Mucosa of rectum (tissue), 2 donors: ENCODE data around the gene PLXNC1.
A peak's percentile ranks its signal among the peaks of the same experiment; 100 is the strongest.

Experiments used
- H3K27ac ChIP-seq, 2 donors: one replicate each; pipeline ENCODE4 v1.7.0; 2013; ENCODE audit warnings: inconsistent platforms in 2 of 2, low read depth in 2 of 2, low read length in 2 of 2
- H3K27me3 ChIP-seq, 2 donors: one replicate each; pipeline ENCODE4 v1.7.0; 2013; ENCODE audit warnings: low read length in 2 of 2; ENCODE audit not compliant: control insufficient read depth in 2 of 2, insufficient read depth in 2 of 2
- H3K36me3 ChIP-seq, 2 donors: one replicate each; pipeline ENCODE4 v1.7.0; 2013; ENCODE audit warnings: low read length in 2 of 2; ENCODE audit not compliant: control insufficient read depth in 2 of 2, insufficient read depth in 2 of 2
- H3K4me1 ChIP-seq, 2 donors: one replicate each; pipeline ENCODE4 v1.7.0; 2013; ENCODE audit warnings: low read length in 2 of 2, mild to moderate bottlenecking in 1 of 2; ENCODE audit not compliant: control insufficient read depth in 2 of 2, insufficient read depth in 2 of 2
- H3K4me3 ChIP-seq, 2 donors: one replicate each; pipeline ENCODE4 v1.7.0; 2013; ENCODE audit warnings: low read length in 2 of 2
- H3K9ac ChIP-seq, 2 donors: one replicate each; pipeline ENCODE4 v1.7.0; 2013; ENCODE audit warnings: low read length in 2 of 2, low read depth in 1 of 2, mild to moderate bottlenecking in 1 of 2
- H3K9me3 ChIP-seq, 2 donors: one replicate each; pipeline ENCODE4 v1.7.0; 2013; ENCODE audit warnings: low read length in 2 of 2; ENCODE audit not compliant: control insufficient read depth in 2 of 2
- donor health status: healthy.
- donor health status: Normal muscosa, but diverticular disease.

The PLXNC1 gene

GRCh38 chr12:94202245-94203180, 54.1 kb downstream of the PLXNC1 start:
- no peaks in the 10 kb centered on the region for H3K4me1 ChIP-seq
- no peak overlapping the region for H3K9ac ChIP-seq
- no peaks in the 10 kb centered on the region for H3K36me3 ChIP-seq
- H3K27ac ChIP-seq, result no peak overlapping the region
- H3K9me3 ChIP-seq, result no peaks in the 10 kb centered on the region
- no peak overlapping the region for H3K4me3 ChIP-seq
- no peaks in the 10 kb centered on the region for H3K27me3 ChIP-seq

DNA sequence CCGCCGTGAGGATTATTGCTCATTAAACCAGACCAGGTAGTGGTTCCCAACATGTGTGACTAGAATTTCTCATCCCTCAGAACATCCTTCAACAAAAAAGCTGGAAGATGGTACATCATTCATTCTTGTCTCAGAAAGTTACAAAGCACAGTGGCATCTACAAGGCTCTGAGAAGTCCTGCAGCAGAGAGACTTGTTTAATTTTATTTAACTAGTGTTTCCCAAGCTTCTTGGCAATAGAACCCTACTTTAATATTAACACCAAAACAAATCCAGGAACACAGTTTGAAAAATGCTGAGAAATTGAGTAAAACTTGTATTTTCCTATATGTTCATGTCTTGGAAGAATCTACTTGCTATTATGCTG, 54.8 kb downstream of the PLXNC1 start:
- H3K9me3 ChIP-seq, result no peaks in the 10 kb centered on the region
- H3K27me3 ChIP-seq, result no peaks in the 10 kb centered on the region
- H3K4me1 ChIP-seq, result no peaks in the 10 kb centered on the region
- no peak overlapping the region for H3K4me3 ChIP-seq
- no peak overlapping the region for H3K27ac ChIP-seq
- no peaks in the 10 kb centered on the region for H3K36me3 ChIP-seq
- no peak overlapping the region for H3K9ac ChIP-seq

GRCh38 chr12:94203796-94204195, 55.4 kb downstream of the PLXNC1 start:
- no peak overlapping the region for H3K4me3 ChIP-seq
- no peaks in the 10 kb centered on the region for H3K27me3 ChIP-seq
- H3K4me1 ChIP-seq, result no peaks in the 10 kb centered on the region
- H3K36me3 ChIP-seq, result no peaks in the 10 kb centered on the region
- no peak overlapping the region for H3K27ac ChIP-seq
- no peak overlapping the region for H3K9ac ChIP-seq
- no peaks in the 10 kb centered on the region for H3K9me3 ChIP-seq

GRCh38 chr12:94204499-94205247, 56.3 kb downstream of the PLXNC1 start:
- Histone ChIP-seq H3K27ac (no peak overlapping the region), H3K4me3 (no peak overlapping the region), H3K4me1 (no peaks in the 10 kb centered on the region), H3K9ac (no peak overlapping the region), H3K36me3 (no peaks in the 10 kb centered on the region), H3K9me3 (no peaks in the 10 kb centered on the region), H3K27me3 (no peaks in the 10 kb centered on the region)

DNA sequence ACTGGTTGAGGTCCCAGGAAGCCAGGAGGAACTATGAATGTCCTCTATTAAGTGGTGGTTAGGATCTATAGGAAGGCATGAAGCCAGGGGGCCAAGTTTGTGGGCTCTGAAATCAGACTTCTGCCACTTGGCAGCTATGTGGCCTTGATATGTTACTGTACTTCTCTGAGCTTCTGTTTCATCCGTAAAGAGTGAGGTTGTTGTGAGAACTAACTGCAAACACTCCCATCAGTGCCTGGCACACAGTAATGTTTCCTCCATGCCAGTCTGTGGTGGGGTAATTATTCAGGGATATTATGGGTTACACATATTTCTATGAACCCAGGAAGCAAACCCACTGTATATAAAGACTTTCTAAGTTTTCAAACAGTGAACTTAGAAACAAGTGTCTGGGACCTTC, 57.4 kb downstream of the PLXNC1 start:
- Histone ChIP-seq H3K4me1 (no peaks in the 10 kb centered on the region), H3K9me3 (no peaks in the 10 kb centered on the region), H3K27ac (peak overlapping the region; percentile 46), H3K27me3 (no peaks in the 10 kb centered on the region), H3K4me3 (no peak overlapping the region), H3K36me3 (no peaks in the 10 kb centered on the region), H3K9ac (no peak overlapping the region)

GRCh38 chr12:94206886-94207285, 58.5 kb downstream of the PLXNC1 start:
- no peaks in the 10 kb centered on the region for H3K4me1 ChIP-seq
- no peak overlapping the region for H3K9ac ChIP-seq
- H3K4me3 ChIP-seq, result no peak overlapping the region
- no peaks in the 10 kb centered on the region for H3K27me3 ChIP-seq
- no peaks in the 10 kb centered on the region for H3K36me3 ChIP-seq
- no peak overlapping the region for H3K27ac ChIP-seq
- H3K9me3 ChIP-seq, result no peaks in the 10 kb centered on the region

GRCh38 chr12:94207467-94207848, 59.1 kb downstream of the PLXNC1 start:
- Histone ChIP-seq H3K36me3 (no peaks in the 10 kb centered on the region), H3K9ac (peak overlapping the region in 1 of 2 donors; percentile 17), H3K4me1 (no peaks in the 10 kb centered on the region), H3K9me3 (no peaks in the 10 kb centered on the region), H3K4me3 (peak overlapping the region in 1 of 2 donors; percentile 23), H3K27ac (peak overlapping the region; percentile 71), H3K27me3 (no peaks in the 10 kb centered on the region)

DNA sequence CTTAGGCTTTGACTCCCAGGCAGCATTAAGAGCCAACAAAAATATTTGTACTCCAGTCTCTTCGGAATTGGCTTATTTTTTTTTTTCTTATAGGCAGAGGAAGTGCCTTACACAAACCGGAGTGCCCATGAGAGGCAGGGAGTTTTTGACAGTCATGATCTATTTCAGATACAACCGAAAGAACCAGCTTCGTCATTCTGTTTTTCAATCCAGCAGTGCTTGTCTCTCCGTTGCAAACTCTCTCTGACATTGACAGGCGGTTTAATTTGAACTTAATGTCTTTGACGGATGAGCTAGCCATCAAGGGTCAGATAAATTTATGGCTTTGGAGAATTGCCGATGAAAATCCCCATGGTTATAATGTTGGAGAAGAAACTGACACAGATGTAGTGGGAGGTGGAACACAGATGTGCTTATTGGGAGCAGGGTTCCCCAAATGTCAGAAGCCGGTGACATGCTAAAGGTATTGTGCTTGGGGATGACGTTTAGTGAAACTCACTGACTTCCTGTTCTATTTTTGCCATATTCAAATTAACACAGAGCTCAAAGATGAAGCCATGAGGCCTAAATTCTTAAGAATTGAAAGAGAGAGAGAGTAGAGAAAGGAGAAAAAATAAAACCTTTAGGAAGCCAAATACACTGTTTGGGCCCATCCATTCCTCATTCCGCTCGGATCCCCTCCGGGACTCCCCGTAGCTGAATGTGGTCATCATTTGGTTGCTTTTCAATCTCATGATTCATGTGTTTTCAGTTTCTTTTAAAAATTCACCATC, 59.7 kb downstream of the PLXNC1 start:
- Histone ChIP-seq H3K36me3 (no peaks in the 10 kb centered on the region), H3K4me1 (no peaks in the 10 kb centered on the region), H3K27ac (peak overlapping the region; percentile 71), H3K9ac (peak overlapping the region in 1 of 2 donors; percentile 17), H3K9me3 (no peaks in the 10 kb centered on the region), H3K27me3 (no peaks in the 10 kb centered on the region), H3K4me3 (peak overlapping the region in 1 of 2 donors; percentile 23)

DNA sequence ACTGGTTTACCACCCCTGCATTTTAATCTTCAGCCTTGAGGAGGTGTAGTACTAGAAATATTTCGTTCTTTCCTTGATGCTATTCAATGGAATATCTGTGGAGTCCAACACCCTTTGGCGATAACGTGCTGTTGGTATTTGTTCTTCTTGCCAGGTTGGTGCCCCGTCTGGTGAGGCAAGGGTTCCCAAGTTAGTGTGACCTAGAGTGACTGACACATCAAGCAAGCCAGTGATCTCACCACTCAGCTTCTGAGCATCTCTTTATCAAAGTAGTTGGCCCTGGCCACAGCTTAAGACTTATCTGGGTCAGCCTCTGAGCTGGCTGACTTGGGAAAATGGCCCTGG, 60.2 kb downstream of the PLXNC1 start:
- Histone ChIP-seq H3K27me3 (no peaks in the 10 kb centered on the region), H3K4me1 (no peaks in the 10 kb centered on the region), H3K9ac (no peak overlapping the region), H3K9me3 (no peaks in the 10 kb centered on the region), H3K27ac (peak overlapping the region; percentile 71), H3K36me3 (no peaks in the 10 kb centered on the region), H3K4me3 (peak overlapping the region in 1 of 2 donors; percentile 23)

- no peak overlapping the region for H3K4me3 ChIP-seq
- no peaks in the 10 kb centered on the region for H3K9me3 ChIP-seq
- no peak overlapping the region for H3K9ac ChIP-seq
- H3K4me1 ChIP-seq, result no peaks in the 10 kb centered on the region
- no peaks in the 10 kb centered on the region for H3K27me3 ChIP-seq
- H3K27ac ChIP-seq, result peak overlapping the region in 1 of 2 donors; percentile 0
- H3K36me3 ChIP-seq, result no peaks in the 10 kb centered on the region
Observed at GRCh38 chr12:94209240-94209639, 60.9 kb downstream of the PLXNC1 start.
